Adrenal gland (tissue), 5 donors: Measurements from ENCODE around the gene PPIL4.

Experiments used
- CTCF ChIP-seq, 6 experiments: fragments of 450-650 bp in 4 of 6; fragments of 200-600 bp in 2 of 6; sonication (generic) in 1 of 6; IDR thresholded peaks; 1 replicate in 5 of 6; 2 replicates in 1 of 6; pipeline versions ENCODE4 v1.5.1 to v1.8.0; 2016 to 2021; ENCODE audit warnings: antibody characterized with exemption in 6 of 6, mild to moderate bottlenecking in 2 of 6, moderate library complexity in 1 of 6
- POLR2A ChIP-seq, 2 donors: fragments of 450-650 bp; IDR thresholded peaks; one replicate each; pipeline ENCODE4 v1.6.1; 2017; ENCODE audit warnings: antibody characterized with exemption in 2 of 2, mild to moderate bottlenecking in 2 of 2, moderate library complexity in 1 of 2
- donor health status: DM: no; HTN: no; CAD: no.

GRCh38 chr6:149559389-149559788 lies 13.5 kb upstream of the PPIL4 start:
- TF ChIP-seq POLR2A (IDR thresholded peaks at IDR 0.05) (no peak), CTCF (IDR thresholded peaks at IDR 0.05) (no peak)
